ENCODE measurements around the gene CES1.
"Not testable (repeated sequence)": the region's sequence is repeated elsewhere in the genome, so short reads cannot be mapped to it uniquely, and the experiment has no call there.

The CES1 gene

GRCh38 chr16:55834049-55834448 lies 1.2 kb upstream of the CES1 start:
- H3K9ac ChIP-seq, result no peak overlapping the region
- no peak overlapping the region for H3K27ac ChIP-seq
- no peaks in the 10 kb centered on the region for H3K4me1 ChIP-seq
- no peak overlapping the region for H2AFZ ChIP-seq
- no peaks in the 10 kb centered on the region for H3K36me3 ChIP-seq (ENCODE audit: control insufficient read depth, insufficient read depth, low read length)
- no peaks in the 10 kb centered on the region for H3K79me2 ChIP-seq
- H3K9me3 ChIP-seq (ENCODE audit: control insufficient read depth, low read length), result no peaks in the 10 kb centered on the region
- H3K4me3 ChIP-seq (ENCODE audit: low read depth, low read length), result no peak overlapping the region
- no peak overlapping the region for H3K4me2 ChIP-seq (ENCODE audit: low read length)
- no peak for TF ChIP-seq CTCF (IDR thresholded peaks at IDR 0.05)
- no peaks in the 10 kb centered on the region for H3K27me3 ChIP-seq (ENCODE audit: control insufficient read depth, insufficient read depth, low read length)

GRCh38 chr16:55832425-55832772 lies 497 bp downstream of the CES1 start:
- no peak overlapping the region for H3K4me3 ChIP-seq (ENCODE audit: low read depth, low read length)
- H3K4me1 ChIP-seq, result no peaks in the 10 kb centered on the region
- no peaks in the 10 kb centered on the region for H3K9me3 ChIP-seq (ENCODE audit: control insufficient read depth, low read length)
- no peaks in the 10 kb centered on the region for H3K36me3 ChIP-seq (ENCODE audit: control insufficient read depth, insufficient read depth, low read length)
- no peak overlapping the region for H3K27ac ChIP-seq
- no peak overlapping the region for H2AFZ ChIP-seq
- H3K9ac ChIP-seq, result no peak overlapping the region
- no peak for TF ChIP-seq CTCF (IDR thresholded peaks at IDR 0.05)
- no peaks in the 10 kb centered on the region for H3K79me2 ChIP-seq
- no peak overlapping the region for H3K4me2 ChIP-seq (ENCODE audit: low read length)
- H3K27me3 ChIP-seq (ENCODE audit: control insufficient read depth, insufficient read depth, low read length), result no peaks in the 10 kb centered on the region

- no peak overlapping the region for H2AFZ ChIP-seq
- H3K9ac ChIP-seq, result no peak overlapping the region
- no peaks in the 10 kb centered on the region for H3K79me2 ChIP-seq
- H3K9me3 ChIP-seq (ENCODE audit: control insufficient read depth, low read length), result no peaks in the 10 kb centered on the region
- no peak overlapping the region for H3K4me2 ChIP-seq (ENCODE audit: low read length)
- H3K36me3 ChIP-seq (ENCODE audit: control insufficient read depth, insufficient read depth, low read length), result no peaks in the 10 kb centered on the region
- H3K4me3 ChIP-seq (ENCODE audit: low read depth, low read length), result no peak overlapping the region
- no peak overlapping the region for H3K27ac ChIP-seq
- no peaks in the 10 kb centered on the region for H3K4me1 ChIP-seq
- H3K27me3 ChIP-seq (ENCODE audit: control insufficient read depth, insufficient read depth, low read length), result no peaks in the 10 kb centered on the region
- TF ChIP-seq CTCF (IDR thresholded peaks at IDR 0.05), result no peak
Observed at GRCh38 chr16:55830658-55831294, 2.1 kb downstream of the CES1 start.

GRCh38 chr16:55829232-55829631 lies 3.7 kb downstream of the CES1 start:
- not testable (repeated sequence) for H3K79me2 ChIP-seq; H3K4me2 ChIP-seq (ENCODE audit: low read length); H3K4me1 ChIP-seq; H3K27ac ChIP-seq; H3K27me3 ChIP-seq (ENCODE audit: control insufficient read depth, insufficient read depth, low read length); H2AFZ ChIP-seq; H3K9ac ChIP-seq; H3K9me3 ChIP-seq (ENCODE audit: control insufficient read depth, low read length); H3K4me3 ChIP-seq (ENCODE audit: low read depth, low read length); H3K36me3 ChIP-seq (ENCODE audit: control insufficient read depth, insufficient read depth, low read length)

GRCh38 chr16:55828680-55829079 lies 4.2 kb downstream of the CES1 start:
- Histone ChIP-seq H3K27me3 (ENCODE audit: control insufficient read depth, insufficient read depth, low read length) (no peaks in the 10 kb centered on the region), H3K4me3 (ENCODE audit: low read depth, low read length) (no peak overlapping the region), H3K9ac (no peak overlapping the region), H3K36me3 (ENCODE audit: control insufficient read depth, insufficient read depth, low read length) (no peaks in the 10 kb centered on the region), H3K9me3 (ENCODE audit: control insufficient read depth, low read length) (no peaks in the 10 kb centered on the region), H3K79me2 (no peaks in the 10 kb centered on the region), H2AFZ (no peak overlapping the region), H3K27ac (no peak overlapping the region), H3K4me2 (ENCODE audit: low read length) (no peak overlapping the region), H3K4me1 (no peaks in the 10 kb centered on the region)
- TF ChIP-seq CTCF (IDR thresholded peaks at IDR 0.05), result no peak
